ENCODE results near the gene SLC28A2.
"Not testable (repeated sequence)": the region's sequence is repeated elsewhere in the genome, so short reads cannot be mapped to it uniquely, and the experiment has no call there.

Gene SLC28A2, protein sequence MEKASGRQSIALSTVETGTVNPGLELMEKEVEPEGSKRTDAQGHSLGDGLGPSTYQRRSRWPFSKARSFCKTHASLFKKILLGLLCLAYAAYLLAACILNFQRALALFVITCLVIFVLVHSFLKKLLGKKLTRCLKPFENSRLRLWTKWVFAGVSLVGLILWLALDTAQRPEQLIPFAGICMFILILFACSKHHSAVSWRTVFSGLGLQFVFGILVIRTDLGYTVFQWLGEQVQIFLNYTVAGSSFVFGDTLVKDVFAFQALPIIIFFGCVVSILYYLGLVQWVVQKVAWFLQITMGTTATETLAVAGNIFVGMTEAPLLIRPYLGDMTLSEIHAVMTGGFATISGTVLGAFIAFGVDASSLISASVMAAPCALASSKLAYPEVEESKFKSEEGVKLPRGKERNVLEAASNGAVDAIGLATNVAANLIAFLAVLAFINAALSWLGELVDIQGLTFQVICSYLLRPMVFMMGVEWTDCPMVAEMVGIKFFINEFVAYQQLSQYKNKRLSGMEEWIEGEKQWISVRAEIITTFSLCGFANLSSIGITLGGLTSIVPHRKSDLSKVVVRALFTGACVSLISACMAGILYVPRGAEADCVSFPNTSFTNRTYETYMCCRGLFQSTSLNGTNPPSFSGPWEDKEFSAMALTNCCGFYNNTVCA

DNA sequence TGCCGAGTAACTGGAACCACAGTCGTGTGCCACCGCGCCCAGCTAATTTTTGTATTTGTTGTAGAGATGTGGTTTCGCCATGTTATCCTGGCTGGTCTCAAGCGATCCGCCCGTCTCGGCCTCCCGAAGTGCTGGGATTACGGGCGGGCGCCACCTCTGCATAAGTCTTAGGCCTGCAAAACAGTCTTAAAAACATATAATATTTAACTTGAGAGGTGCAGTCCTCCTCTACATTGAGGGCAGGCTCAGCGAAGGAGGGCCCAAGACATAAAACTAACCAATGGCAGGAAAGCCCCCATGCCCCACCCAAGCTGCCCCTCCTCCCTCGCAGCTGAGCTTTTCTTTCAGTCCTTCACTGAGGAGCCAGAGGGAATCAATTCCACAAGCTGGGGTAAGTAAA is at the start of gene SLC28A2:
SLC28A2 (plus strand) TSS at position 347 of the 400 bp plus-strand sequence. CDS start 982 bp downstream, outside the sequence.
- DNase-seq (ENCODE audit: low read depth in 2 of 2) = no peak

DNA sequence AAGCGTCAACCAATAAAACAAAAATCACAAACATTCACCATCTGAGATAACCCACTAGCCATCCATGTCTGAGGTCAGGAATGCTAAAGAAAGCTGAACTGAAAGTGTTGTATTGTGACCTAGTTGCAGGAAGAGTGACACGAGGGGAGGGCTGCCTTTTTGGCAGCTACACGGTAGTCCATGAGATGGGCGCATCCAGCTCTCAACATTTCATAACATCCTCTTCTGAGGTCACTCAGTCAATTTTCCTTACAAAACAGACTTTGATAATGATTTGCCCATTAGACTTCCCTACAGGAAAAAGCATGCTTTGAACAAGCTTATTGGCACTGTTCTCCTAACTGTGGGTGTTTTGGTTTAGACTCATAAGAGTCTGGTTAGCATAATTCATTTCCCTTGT is 48.9 kb upstream of the SLC28A2 start:
- no peak for DNase-seq (ENCODE audit: low read depth in 2 of 2)

DNA sequence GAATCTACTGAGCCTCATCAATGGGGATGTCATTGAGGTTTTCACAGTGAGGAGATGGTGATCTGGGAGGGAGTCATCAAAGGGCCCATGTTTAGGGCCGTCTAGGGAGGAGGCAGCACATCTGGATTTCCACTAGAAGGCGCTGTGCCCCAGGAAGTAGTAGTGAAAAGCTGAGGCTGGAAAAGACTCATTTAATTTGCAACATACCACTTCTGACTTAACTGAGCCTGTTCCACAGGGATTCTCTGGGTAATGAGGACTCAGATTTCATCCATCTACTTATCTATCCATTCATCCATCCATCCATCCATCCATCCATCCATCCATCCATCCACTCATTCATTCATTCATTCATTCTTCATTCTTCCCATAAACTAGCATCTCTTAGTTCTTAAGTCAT is 46.8 kb upstream of the SLC28A2 start:
- peak; percentile 34 to 49 for DNase-seq (ENCODE audit: low read depth in 2 of 2)

DNA sequence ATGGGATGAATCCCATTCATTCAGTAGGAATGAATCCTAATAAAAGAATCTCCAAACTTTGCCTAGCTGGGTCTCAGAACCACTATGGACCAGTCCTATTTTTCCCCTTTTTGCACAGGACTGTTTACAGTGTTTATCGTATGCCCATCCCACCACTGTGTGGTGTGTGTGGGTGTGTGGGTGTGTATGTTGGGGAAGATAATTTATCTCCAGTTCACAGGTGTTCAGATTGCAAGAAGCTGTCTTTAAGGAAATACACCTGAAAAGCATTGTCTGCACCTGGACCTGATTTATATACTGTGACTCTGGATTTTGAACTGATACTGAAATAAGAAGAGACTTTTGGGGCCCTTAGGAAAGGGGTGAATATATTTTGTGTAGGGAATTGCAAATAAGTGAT is 39.5 kb upstream of the SLC28A2 start:
- DNase-seq (ENCODE audit: low read depth in 2 of 2) = no peak

DNA sequence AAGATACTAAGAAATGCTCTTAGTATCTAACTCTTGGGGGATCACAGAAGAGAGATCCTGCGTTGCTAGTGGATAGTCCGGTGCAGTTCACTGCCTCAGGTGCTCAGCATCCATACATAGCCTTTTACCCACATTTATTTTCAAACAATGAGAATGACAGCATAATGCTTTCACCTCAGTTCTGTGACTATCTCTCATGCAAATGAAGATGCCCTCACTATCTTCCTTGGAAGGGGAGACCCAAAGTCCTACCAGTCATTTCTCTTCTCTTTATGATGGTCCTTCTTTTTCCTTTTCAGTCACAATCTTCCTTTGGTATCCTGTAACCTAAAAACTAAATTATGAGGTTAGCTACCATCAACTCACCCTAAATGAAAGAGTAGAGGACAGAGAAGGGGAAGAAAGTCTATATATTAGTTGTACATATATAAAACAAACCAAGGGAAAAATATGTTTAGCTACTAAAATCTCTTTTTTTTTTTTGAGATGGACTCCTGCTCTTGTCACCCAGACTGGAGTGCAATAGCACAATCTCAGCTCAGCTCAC is 30.9 kb upstream of the SLC28A2 start:
- DNase-seq (ENCODE audit: low read depth in 2 of 2) = no peak

DNA sequence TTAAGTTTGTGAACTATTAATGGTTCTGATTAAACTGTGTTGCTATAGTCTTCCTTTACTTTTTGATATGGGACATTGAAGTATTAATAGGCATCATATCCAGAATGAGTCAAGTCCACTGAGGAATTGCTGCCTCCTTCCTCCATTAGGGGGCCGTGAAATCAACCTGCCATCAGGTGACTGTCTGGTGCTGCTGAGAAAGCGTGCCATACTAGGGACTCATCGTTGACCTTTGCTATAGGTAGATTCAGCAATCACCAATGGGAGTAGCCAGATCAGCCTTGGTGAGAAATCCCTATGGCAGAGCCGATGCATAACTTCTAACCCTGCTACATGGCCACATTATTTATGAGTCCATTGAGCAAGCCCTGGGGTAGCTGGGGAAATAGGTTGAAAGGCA is 30.1 kb upstream of the SLC28A2 start:
- no peak for DNase-seq (ENCODE audit: low read depth in 2 of 2)

DNA sequence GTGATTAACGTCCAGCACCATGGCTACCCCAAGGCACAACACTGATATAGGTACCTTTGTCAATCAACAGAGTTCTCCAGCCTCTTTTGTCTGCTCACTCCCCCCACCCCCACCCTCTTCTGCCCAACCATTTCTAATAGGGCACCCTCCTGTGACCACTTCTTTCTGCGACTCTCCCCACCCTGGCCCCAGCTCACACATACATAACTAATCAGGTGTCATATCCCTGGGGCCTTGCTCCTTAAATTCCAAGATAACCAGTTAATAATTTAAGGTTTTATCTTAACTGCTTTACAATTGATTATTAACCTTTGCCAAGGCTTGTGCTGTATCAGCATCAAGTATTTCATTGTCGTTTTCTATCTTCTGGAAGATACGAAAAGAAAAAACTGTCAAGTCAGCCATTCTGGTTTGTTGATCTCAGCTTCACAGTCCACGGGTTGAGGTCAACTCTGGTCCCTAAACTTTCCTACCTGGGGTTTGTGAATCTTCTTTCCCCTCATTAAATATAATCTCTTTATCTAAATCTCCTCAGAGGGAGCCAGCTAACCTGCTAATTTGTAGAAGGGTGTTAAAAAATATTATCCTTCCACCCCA is 27.3 kb upstream of the SLC28A2 start:
- DNase-seq (ENCODE audit: low read depth in 2 of 2) = no peak

DNA sequence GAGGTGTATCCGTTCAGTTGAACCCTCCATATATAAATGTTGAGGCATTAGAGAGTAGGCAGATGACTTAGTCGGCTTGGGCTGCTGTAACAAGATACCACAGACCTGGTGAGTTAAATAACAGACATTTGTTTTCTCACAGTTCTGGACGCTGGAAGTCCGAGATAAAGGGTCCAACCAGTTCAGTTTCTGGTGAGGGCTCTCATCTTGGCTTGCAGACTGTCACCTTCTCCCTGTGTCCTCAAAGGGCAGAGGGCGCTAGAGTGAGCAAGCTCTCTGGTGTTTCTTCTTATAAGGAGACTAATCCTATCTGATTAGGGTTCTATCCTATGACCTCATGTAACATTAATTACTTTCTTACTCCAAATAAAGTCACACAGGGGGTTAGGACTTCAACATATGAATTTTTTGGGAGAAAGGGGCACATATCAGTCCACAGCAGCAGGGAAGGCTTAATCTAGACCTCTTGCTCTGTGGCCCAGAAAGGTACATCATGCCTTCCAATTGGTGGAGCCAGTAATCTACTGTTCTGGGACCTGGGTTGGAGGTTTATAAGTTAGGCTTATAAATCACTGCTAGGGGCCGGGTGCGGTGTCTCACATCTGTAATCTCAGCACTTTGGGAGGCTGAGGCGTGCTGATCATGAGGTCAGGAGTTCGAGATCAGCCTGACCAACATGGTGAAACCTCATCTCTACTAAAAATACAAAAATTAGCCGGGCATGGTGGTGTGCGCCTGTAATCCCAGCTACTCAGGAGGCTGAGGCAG is 26.3 kb upstream of the SLC28A2 start:
- no peak for DNase-seq (ENCODE audit: low read depth in 2 of 2)

DNA sequence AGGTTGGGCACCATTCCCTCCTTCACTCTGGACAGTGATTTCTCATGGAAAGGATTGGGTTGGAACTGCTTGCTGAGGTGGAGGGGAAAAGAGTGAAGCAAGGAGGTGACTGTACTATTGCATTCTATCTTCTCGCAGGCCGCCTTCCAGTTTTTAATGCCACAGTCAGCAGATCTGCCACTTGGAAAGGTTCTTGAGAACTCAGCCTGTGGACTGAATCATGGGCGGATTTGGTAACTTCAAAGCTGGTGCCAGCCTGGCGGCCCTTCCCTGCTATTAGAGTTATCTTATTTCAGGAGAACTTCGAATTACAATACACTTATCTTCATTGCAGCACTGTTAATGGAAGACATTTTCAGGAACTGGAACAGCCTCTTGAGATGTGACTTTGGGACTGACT is 23.1 kb upstream of the SLC28A2 start:
- DNase-seq (ENCODE audit: low read depth in 2 of 2) = no peak

DNA sequence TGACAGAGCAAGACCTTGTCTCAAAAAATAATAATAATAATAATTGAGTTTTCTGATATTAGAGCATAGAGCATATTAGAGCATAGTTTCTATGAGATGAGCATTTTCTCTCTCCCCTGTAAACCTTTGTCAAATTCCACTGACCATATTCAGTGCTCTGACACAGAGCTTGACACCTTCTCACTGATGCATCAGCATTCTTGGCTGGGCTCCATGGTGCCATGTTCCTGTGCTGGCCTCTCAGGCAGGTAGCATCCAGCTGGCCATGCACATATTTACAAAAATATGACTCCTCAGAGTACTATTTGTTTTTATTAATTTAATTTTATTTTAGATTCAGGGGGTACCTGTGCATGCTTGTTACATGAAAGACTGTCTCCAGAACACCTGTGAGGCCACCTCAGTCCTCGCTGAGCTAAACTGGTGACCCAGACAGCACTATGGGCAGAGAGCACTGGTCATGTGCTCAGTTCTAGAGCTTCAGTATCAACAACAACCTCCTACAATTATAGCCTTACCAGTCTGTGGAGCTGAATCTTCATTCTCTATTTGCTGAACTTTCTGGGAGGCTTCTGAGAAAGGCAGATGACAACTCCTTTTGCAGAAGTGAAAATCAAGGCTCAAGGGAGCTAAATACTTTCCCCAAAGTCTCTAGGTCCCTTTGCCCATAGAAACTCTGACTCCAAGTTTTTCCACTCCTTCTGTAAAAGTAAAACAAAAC is 21.6 kb upstream of the SLC28A2 start:
- no peak for DNase-seq (ENCODE audit: low read depth in 2 of 2)

DNA sequence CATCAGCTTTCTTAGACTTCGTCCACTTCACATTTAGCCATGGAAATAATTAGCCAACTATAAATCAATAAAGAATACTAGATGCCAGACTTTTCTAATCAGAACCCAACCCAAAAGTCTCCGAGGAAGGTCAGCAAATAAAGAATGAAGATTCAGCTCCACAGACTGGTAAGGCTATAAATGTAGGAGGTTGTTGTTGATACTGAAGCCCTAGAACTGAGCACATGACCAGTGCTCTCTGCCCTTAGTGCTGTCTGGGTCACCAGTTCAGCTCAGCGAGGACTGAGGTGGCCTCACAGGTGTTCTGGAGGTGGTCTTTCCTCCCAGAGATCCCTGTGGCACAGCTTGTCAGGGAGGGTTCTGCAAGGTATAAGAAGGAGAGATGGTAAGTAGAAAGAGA is 20.9 kb upstream of the SLC28A2 start:
- no peak for DNase-seq (ENCODE audit: low read depth in 2 of 2)

DNA sequence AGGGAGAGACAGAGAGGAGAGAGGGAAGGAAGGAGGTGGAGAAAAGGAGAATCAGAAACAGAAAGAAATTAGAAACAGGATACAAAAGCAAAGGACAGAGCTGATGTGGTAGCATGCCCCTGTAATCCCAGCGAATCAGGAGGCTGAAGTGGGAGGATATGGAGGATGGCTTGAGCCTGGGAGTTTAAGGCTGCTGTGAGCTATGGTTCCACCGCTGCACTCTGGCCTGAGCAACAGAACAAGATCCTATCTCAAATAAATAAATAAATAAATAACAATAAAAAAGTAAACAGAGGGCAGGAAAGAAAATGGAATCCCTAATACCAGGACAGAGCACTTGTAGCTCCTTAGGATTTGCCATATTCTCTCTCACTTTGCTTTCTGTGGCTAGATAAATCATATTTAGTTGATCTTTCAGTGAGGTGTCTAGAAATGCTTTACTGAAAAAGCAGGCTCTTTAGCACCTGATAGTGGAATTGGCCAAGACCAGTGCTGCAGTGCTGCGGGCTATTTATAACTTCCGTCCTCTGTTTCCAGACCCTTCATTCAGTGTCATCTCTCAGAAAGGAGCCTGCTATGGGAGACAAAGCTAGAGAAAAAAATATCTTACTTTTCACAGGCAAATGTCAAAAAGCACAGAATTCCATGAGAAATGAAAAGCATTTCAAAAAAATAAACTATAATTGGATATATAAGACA is 20.0 kb upstream of the SLC28A2 start:
- DNase-seq (ENCODE audit: low read depth in 2 of 2) = no peak

DNA sequence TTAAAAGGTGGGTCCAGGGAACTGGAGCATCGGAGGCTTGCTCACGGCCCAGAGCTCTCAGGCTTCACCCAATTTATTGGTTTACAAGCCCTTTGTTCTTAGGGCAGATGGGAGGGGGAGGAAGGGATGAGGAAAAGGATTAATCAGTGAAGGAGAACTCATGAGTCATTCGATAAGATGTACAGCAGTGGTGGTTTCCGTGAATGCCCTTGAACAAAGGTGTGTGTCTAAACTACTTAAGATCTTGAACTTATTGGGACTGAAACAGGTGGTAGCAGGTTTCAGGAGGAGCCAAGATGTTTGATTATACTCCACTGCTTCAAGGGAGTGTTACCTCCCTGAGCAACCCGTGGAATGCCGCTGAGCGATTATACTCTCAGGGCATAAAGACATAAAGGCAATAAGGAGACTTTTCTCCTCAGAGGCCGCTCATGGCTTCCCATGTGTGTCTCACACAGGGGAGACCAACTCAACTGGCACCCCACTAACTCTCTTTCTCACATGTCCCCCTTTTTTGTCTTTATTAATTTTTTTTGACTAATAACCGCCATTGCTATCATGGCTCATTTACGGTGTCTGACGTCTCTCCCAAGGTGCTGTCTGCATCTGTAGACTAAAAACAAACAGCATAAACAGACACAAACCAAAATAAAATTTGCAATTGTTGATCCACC is 17.3 kb upstream of the SLC28A2 start:
- no peak for DNase-seq (ENCODE audit: low read depth in 2 of 2)

DNA sequence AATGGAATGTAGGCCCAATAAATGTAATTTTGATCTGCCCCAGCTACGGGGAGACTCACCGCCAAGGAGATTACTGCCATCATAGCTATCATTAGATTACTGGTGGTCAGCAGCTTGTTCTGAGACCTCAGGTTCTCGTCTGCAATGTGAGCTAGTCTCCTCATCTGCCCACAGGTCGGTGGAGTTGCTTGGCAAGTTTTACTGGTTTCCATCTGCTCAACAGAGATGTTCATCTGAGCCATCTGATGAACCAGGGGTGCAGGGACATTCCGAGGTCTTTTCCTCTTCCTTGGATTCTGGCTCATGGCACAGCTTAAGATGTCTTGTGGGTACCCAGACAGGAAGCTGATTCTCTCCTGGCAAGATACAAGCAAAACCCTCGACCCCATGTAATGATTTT is 15.2 kb upstream of the SLC28A2 start:
- not testable (repeated sequence) for DNase-seq (ENCODE audit: low read depth in 2 of 2)

DNA sequence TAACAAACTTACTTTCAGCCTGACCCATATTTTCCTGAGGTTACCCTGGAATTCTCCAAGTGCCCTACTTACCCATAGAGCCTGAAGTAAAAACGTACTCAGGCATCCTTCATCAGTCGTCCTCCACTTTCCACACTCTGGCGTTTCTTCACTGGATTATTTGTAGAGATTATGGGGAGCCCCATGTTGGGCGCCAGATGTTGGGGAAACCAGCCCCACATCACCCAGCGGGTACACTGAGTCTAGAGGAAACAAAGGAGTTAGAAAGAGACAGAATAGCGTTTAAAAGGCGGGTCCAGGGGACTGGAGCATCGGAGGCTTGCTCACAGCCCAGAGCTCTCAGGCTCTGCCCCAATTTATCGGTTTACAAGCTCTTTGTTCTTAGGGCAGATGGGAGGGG is 9.7 kb upstream of the SLC28A2 start:
- DNase-seq (ENCODE audit: low read depth in 2 of 2) = no peak

DNA sequence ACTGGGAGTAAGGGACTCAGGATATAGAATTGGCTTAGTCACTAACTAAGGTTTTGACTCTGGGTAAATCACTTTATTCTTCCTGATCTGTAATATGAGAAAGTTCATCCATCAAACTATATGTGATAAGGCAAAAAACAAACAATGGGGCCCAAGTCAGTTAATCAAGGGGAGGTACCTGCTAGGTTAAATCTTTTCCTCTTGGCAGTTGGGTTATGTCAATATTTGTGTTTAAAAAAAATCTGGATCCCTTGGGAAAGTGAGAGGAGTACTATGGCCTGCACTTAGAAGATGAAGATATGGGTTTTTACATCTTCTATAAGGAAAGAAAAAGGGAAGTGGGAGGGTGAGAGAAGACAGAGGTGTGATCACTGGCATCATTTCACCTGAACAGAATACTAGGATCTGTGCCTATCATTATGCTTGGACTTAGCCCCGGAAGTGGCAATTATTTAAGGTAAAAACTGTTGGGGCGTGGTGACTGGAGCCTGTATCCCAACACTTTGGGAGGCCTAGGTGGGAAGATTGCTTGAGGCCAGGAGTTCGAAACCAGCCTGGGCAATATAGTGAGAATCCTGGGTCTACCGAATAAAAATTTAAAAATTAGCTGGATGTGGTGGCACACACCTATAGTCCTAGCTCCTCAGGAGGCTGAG is 2.8 kb upstream of the SLC28A2 start:
- DNase-seq (ENCODE audit: low read depth in 2 of 2) = no peak

DNA sequence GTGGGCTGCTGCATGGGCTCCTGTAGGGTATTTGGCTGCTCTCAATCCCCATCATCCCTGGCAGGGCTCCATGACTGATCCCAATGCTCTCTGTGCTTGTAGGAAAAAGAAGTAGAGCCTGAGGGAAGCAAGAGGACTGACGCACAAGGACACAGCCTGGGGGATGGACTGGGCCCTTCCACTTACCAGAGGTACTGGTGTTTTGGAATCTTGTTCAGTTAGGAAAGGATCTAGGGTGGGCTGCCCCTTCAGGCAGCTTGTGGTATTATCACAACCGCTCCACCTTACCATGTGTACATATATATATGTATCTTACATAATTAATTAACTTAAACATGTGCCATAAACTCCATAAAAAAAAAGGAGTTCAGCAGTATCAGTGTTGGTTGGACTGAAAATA is 1.3 kb downstream of the SLC28A2 start:
- DNase-seq (ENCODE audit: low read depth in 2 of 2) = no peak

DNA sequence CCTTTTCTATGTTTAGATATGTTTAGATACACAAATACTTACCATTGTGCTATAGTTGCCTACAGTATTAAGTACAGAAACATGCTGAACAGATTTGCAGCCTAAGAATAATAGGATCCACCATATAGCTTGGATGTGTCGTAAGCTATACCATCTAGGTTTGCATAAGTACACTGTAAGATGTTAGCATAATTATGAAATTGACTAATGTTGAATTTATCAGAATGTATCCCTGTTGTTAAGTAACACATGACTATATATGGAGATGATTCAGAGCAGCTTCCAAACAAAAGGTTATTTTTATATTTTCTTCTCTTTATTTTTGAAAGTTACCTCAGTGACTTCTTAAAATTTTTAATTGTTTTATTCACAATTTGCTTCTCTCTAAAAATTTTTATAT is 2.4 kb downstream of the SLC28A2 start:
- DNase-seq (ENCODE audit: low read depth in 2 of 2) = no peak

DNA sequence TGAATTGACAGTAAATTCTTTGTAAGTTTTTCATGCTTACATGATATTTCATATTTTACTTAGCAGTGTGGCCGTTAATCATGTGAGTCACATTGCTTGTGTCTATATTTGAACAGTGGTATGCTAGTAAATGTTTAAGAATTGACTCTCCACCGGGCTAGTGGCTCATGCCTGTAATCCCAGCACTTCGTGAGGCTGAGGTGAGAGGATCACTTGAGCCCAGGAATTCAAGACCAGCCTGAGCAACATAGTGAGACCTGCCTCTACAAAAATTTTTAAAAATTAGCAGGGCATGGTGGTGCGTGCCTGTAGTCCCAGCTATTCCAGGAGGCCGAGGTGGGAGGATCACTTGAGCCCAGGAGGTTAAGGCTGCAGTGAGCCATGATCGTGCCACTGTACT is 2.8 kb downstream of the SLC28A2 start:
- DNase-seq (ENCODE audit: low read depth in 2 of 2) = not testable (repeated sequence)

DNA sequence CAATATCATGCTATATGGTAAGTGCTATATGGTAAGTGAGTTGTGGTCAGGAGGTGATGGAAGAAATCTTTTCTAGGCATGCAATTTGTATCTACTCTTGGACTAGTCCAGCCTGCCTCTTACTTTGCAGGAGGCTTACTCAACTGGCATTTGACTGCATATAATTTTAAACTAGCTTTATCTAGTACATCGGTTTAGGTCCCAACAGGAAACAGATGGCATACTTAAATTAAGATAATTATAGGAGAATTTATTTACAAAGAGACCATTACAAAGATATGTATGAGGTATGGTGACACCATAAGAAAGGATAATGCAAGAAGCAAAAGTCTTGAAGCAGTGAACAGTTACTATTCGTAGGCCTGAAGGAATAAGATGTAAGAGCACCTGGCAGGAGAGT is 7.8 kb downstream of the SLC28A2 start:
- DNase-seq (ENCODE audit: low read depth in 2 of 2) = no peak
